HCT116 (cell line): ENCODE results near the gene ZNF536. TPM values are rescaled to one million over a fixed set of nuclear protein-coding genes. Genes with fewer than 3 reads are reported as not detected.

Experiments
- ATAC-seq: fragments of 200-7000 bp; cut with Tn5 transposase; 2 replicates; pipeline ENCODE4 v1.9.1; 2020; ENCODE audit warnings: mild to moderate bottlenecking, moderate library complexity
- BruUV-seq: library from RNA; stranded (reverse); fragments of 400-500 nt; replicated peaks from 2 replicates; lab custom pipeline; 2021; lab: Mats Ljungman, UMichigan
- CTCF ChIA-PET: fragments of 300-600 bp; sonication (Branson Sonifier 250); formaldehyde crosslinking; loops from one replicate; lab custom pipeline; 2021; ENCODE audit warnings: antibody characterized with exemption; lab: Charles Lee
- POLR2A ChIA-PET: fragments of 300-600, 350-600 bp; sonication (Branson Sonifier 250); formaldehyde crosslinking; loops from one replicate; lab custom pipeline; 2021; ENCODE audit warnings: antibody characterized with exemption; lab: Charles Lee
- RAD21 ChIA-PET, 2 experiments: fragments of 300-600 bp; sonication (Branson Sonifier 250); formaldehyde crosslinking; loops; one replicate each; lab custom pipeline; 2023; ENCODE audit warnings: low total read pairs in 2 of 2; ENCODE audit not compliant: uncharacterized antibody in 2 of 2, unreplicated experiment in 2 of 2, low non-redundant PET in 1 of 2; lab: Charles Lee
- DNase-seq: peaks from one replicate; pipeline ENCODE4 v3.0.0-alpha.2; 2010; ENCODE audit warnings: low read depth, low spot score
- H2AFZ ChIP-seq: fragments of 200-600 bp; shearing (Covaris generic), sonication (generic); 2 replicates; pipeline ENCODE4 v1.6.1; 2017; ENCODE audit warnings: low read depth, mixed run types, mixed read lengths, antibody characterized with exemption, low read length; ENCODE audit not compliant: poor library complexity, severe bottlenecking
- H3K27ac ChIP-seq: 2 replicates; pipeline ENCODE4 v1.5.1; 2012; ENCODE audit warnings: low read depth, low read length
- H3K27me3 ChIP-seq: fragments of 200-600 bp; sonication (generic); 2 replicates; pipeline ENCODE4 v1.6.1; 2016; ENCODE audit warnings: mixed run types, low read length, mixed read lengths; ENCODE audit not compliant: insufficient read depth
- H3K36me3 ChIP-seq, 2 experiments: fragments of 200-500 bp in 1 of 2; fragments of 200-600 bp in 1 of 2; sonication (Bioruptor generic) in 1 of 2; sonication (generic) in 1 of 2; 2 replicates each; pipeline versions ENCODE4 v1.5.1 to v1.6.1; 2014 to 2016; ENCODE audit warnings: low read length in 2 of 2, inconsistent platforms in 1 of 2, mixed read lengths in 1 of 2, mixed run types in 1 of 2; ENCODE audit not compliant: insufficient read depth in 2 of 2, control insufficient read depth in 1 of 2
- H3K4me1 ChIP-seq, 2 experiments: fragments of 200-600 bp in 1 of 2; sonication (generic) in 1 of 2; 2 replicates each; pipeline versions ENCODE4 v1.5.1 to v1.6.1; 2012 to 2017; ENCODE audit warnings: low read length in 2 of 2, inconsistent platforms in 1 of 2, mild to moderate bottlenecking in 1 of 2, mixed read lengths in 1 of 2, mixed run types in 1 of 2, moderate library complexity in 1 of 2; ENCODE audit not compliant: insufficient read depth in 2 of 2, control insufficient read depth in 1 of 2
- H3K4me2 ChIP-seq: fragments of 200-600 bp; sonication (generic); 2 replicates; pipeline ENCODE4 v1.6.1; 2017; ENCODE audit warnings: mixed run types, low read length, mixed read lengths
- H3K4me3 ChIP-seq, 2 experiments: fragments of 200-600 bp in 1 of 2; sonication (generic) in 1 of 2; replicated peaks in 1 of 2; 2 replicates each; pipeline ENCODE4 v1.5.1; 2011 to 2016; ENCODE audit warnings: low read length in 2 of 2, control low read depth in 1 of 2, low read depth in 1 of 2, mild to moderate bottlenecking in 1 of 2, mixed read lengths in 1 of 2, mixed run types in 1 of 2
- H3K79me2 ChIP-seq: fragments of 200-600 bp; sonication (generic); 2 replicates; pipeline ENCODE4 v1.6.1; 2017; ENCODE audit warnings: mild to moderate bottlenecking, mixed run types, low read length, moderate library complexity, mixed read lengths; ENCODE audit not compliant: insufficient read depth
- H3K9ac ChIP-seq: fragments of 200-600 bp; sonication (generic); 2 replicates; pipeline ENCODE4 v1.6.1; 2016; ENCODE audit warnings: low read length, mixed read lengths
- H3K9me2 ChIP-seq: fragments of 200-600 bp; sonication (generic), shearing (Covaris generic); 2 replicates; pipeline ENCODE4 v1.6.1; 2017; ENCODE audit warnings: mixed run types, mild to moderate bottlenecking, moderate library complexity; ENCODE audit not compliant: insufficient read depth
- H3K9me3 ChIP-seq, 2 experiments: fragments of 200-500 bp in 1 of 2; fragments of 200-600 bp in 1 of 2; sonication (Bioruptor generic) in 1 of 2; sonication (generic) in 1 of 2; 2 replicates each; pipeline ENCODE4 v1.6.1; 2014 to 2017; ENCODE audit warnings: low read length in 2 of 2, mixed read lengths in 2 of 2, inconsistent platforms in 1 of 2, low read depth in 1 of 2, mild to moderate bottlenecking in 1 of 2, mixed run types in 1 of 2, moderate library complexity in 1 of 2; ENCODE audit not compliant: control insufficient read depth in 1 of 2, insufficient read depth in 1 of 2
- H4K20me1 ChIP-seq: fragments of 200-600 bp; sonication (generic), shearing (Covaris generic); 2 replicates; pipeline ENCODE4 v1.6.1; 2017; ENCODE audit warnings: mixed run types, mild to moderate bottlenecking, moderate library complexity; ENCODE audit not compliant: insufficient read depth
- CBX3 ChIP-seq: IDR thresholded peaks from 2 replicates; pipeline ENCODE4 v1.6.1; 2012; ENCODE audit warnings: low read depth
- CEBPB ChIP-seq: IDR thresholded peaks from 2 replicates; pipeline ENCODE4 v1.6.1; 2012; ENCODE audit warnings: low read depth
- CTCF ChIP-seq, 3 experiments: fragments of 200-600 bp in 1 of 3; sonication (generic) in 1 of 3; IDR thresholded peaks in 2 of 3; conservative IDR thresholded peaks in 1 of 3; 2 replicates each; pipeline ENCODE4 v1.5.1; 2012 to 2017; ENCODE audit warnings: low read depth in 2 of 3, low read length in 2 of 3, antibody characterized with exemption in 1 of 3, borderline replicate concordance in 1 of 3, control low read depth in 1 of 3, mild to moderate bottlenecking in 1 of 3, mixed read lengths in 1 of 3, mixed run types in 1 of 3, moderate library complexity in 1 of 3; ENCODE audit not compliant: insufficient read depth in 1 of 3
- EGR1 ChIP-seq: IDR thresholded peaks from 2 replicates; pipeline ENCODE4 v1.6.1; 2012; ENCODE audit warnings: low read depth
- EZH2phosphoT487 ChIP-seq: fragments of 200-600 bp; IDR thresholded peaks from 2 replicates; pipeline ENCODE4 v1.6.1; 2018; ENCODE audit warnings: antibody characterized with exemption, borderline replicate concordance
- JUND ChIP-seq: IDR thresholded peaks from 2 replicates; pipeline ENCODE4 v1.6.1; 2012
- MAX ChIP-seq: IDR thresholded peaks from 2 replicates; pipeline ENCODE4 v1.6.1; 2012
- POLR2A ChIP-seq: IDR thresholded peaks from 2 replicates; pipeline ENCODE4 v1.7.0; 2011; ENCODE audit warnings: borderline replicate concordance; ENCODE audit not compliant: insufficient read depth, insufficient read length; ENCODE audit errors: extremely low read depth
- RAD21 ChIP-seq: IDR thresholded peaks from 2 replicates; pipeline ENCODE4 v1.6.1; 2012; ENCODE audit warnings: low read depth, mild to moderate bottlenecking
- REST ChIP-seq: IDR thresholded peaks from 2 replicates; pipeline ENCODE4 v1.6.1; 2012; ENCODE audit warnings: low read depth
- SIN3A ChIP-seq: IDR thresholded peaks from 2 replicates; pipeline ENCODE4 v1.6.1; 2012; ENCODE audit warnings: low read depth
- YY1 ChIP-seq: IDR thresholded peaks from 2 replicates; pipeline ENCODE4 v1.6.1; 2011; ENCODE audit warnings: low read length, low read depth, moderate library complexity, mild to moderate bottlenecking; ENCODE audit not compliant: insufficient replicate concordance; ENCODE audit errors: extremely low read depth
- ZBTB33 ChIP-seq: IDR thresholded peaks from 2 replicates; pipeline ENCODE4 v1.6.1; 2011; ENCODE audit warnings: mild to moderate bottlenecking, low read length, moderate library complexity; ENCODE audit not compliant: insufficient replicate concordance; ENCODE audit errors: extremely low read depth
- ZFX ChIP-seq: fragments of 450-650 bp; IDR thresholded peaks from 2 replicates; pipeline ENCODE4 v1.6.1; 2017
- ZNF274 ChIP-seq: fragments of 200-500 bp; sonication (Bioruptor generic); IDR thresholded peaks from 2 replicates; pipeline ENCODE4 v1.6.1; 2014; ENCODE audit warnings: mild to moderate bottlenecking, low read depth, low read length, inconsistent platforms
- intact Hi-C: fragments of 100-400 bp; cut with micrococcal nuclease; formaldehyde crosslinking; loops from 2 replicates; pipeline ENCODE4 v1.10.0; 2022
- total RNA-seq: library from RNA; stranded (reverse); gene quantifications from one replicate; pipeline ENCODE4 v1.2.1, GENCODE V29; 2021; ENCODE audit not compliant: unreplicated experiment

ZNF536 gene
- total RNA-seq, 1 experiment from 2014 or later: not detected

GRCh38 chr19:30391052-30391451, 18.9 kb downstream of the ZNF536 start:
- intact Hi-C loops: no loop called here
- CTCF ChIA-PET: no interaction called here
- TF ChIP-seq ZBTB33 (no peak), ZNF274 (no peak), YY1 (no peak), EZH2phosphoT487 (no peak), CTCF (IDR thresholded peaks at IDR 0.05 in 2 of 3, conservative IDR thresholded peaks at IDR 0.05 in 1 of 3; ENCODE audit: borderline replicate concordance in 1 of 3, insufficient read depth in 1 of 3, low read depth in 2 of 3, low read length in 2 of 3) (no peak), MAX (no peak), JUND (no peak), ZFX (no peak), CEBPB (no peak), RAD21 (no peak), SIN3A (no peak), CBX3 (no peak), POLR2A (no peak), REST (no peak), EGR1 (no peak)
- Histone ChIP-seq H4K20me1 (no peaks in the 10 kb centered on the region), H3K4me2 (no peak overlapping the region), H3K4me3 (no peak overlapping the region), H2AFZ (no peak overlapping the region), H3K4me1 (no peaks in the 10 kb centered on the region), H3K27me3 (peaks cover 13% of the 10 kb centered on the region; the same call in 1 of the 2 replicates), H3K9me3 (no peaks in the 10 kb centered on the region), H3K9me2 (no peaks in the 10 kb centered on the region), H3K36me3 (no peaks in the 10 kb centered on the region), H3K27ac (no peak overlapping the region), H3K79me2 (no peaks in the 10 kb centered on the region), H3K9ac (no peak overlapping the region)
- ATAC-seq (no peak), DNase-seq (no peak)
- no TSS peak for BruUV-seq
- POLR2A ChIA-PET: no interaction called here
- RAD21 ChIA-PET: no interaction called here
